HG03565 (cell line): ENCODE measurements around the gene MPIG6B.

Experiments used
- ATAC-seq: cut with Tn5 transposase; IDR thresholded peaks from one replicate; pipeline ENCODE4 v1.9.1; 2021; ENCODE audit warnings: mild to moderate bottlenecking, moderate library complexity; ENCODE audit not compliant: unreplicated experiment

Gene MPIG6B

DNA sequence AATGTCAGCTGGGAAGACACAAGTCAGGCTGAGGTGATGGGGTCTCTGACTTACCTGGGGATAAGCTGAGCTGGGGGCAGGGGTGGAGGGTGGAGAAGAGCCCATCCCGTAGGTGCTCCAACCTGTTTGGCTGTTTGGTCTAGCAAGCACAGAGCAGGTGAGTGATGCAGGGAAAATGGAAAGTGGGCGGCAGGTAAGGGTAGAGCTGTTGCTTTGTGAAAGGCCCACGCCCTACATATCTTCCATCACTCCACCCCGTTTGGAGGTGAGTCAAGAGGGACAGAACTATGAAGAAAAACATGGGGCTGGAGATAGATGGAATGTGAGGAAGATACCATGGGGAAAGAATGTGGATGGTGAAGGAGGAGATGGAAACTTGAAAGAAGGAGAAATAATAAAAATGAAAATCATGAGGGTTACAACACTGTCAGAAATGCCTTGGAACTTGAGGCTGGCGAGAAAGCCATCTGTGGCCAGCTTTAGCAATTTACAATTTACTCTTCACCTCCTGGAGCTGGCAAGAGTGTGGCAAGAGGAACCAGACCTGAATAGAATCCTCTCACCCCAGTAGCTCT, 2.9 kb upstream of the MPIG6B start:
- ATAC-seq, result no peak

- ATAC-seq, result no peak
These were observed 1.7 kb upstream of the MPIG6B start, which contains the start of gene LY6G6C for GRCh38 chr6:31721351-31722020. TSS of gene LY6G6C (minus strand) at chr6:31721746. CDS start at chr6:31721679, 67 bp downstream.

- ATAC-seq, result no peak
These were observed 1.0 kb upstream of the MPIG6B start for GRCh38 chr6:31722173-31722572.

GRCh38 chr6:31723980-31724691, 963 bp downstream of the MPIG6B start:
- no peak for ATAC-seq

DNA sequence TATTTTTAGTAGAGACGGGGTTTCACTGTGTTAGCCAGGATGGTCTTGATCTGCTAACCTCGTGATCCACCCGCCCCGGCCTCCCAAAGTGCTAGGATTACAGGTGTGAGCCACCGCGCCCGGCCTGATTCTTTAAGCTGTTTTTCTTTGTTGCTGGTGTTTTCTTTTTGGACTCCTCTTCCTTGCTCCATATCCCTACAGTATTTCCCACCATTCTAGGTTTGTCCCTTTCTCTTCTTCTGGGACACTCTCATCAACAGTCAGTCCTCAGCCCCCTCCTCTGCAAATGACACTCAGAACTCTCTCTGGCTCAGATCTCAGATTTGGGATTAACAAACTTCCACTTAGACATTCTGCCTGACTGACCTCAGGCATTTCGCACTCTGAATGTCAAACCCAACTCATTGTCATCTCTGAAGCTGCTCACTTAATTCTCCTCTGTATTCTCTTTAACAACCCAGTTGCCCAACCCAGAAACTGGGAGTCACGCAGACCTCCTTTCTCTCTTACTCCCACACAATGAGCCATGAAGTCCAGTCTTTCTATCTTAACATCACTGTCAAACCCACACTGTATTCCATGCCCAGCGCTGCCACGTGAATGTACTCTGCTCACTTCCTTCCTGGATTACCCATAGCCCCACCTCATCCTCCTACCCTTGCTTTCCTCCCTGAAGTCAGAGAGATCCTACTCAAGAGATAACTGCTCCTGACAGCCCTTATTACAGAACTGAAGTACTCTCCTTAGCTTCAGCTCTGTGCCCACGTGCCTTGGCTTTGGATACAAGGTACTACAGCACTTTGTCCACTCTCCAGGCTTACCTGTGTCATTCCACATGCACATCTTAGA, 2.6 kb downstream of the MPIG6B start:
- no peak for ATAC-seq

DNA sequence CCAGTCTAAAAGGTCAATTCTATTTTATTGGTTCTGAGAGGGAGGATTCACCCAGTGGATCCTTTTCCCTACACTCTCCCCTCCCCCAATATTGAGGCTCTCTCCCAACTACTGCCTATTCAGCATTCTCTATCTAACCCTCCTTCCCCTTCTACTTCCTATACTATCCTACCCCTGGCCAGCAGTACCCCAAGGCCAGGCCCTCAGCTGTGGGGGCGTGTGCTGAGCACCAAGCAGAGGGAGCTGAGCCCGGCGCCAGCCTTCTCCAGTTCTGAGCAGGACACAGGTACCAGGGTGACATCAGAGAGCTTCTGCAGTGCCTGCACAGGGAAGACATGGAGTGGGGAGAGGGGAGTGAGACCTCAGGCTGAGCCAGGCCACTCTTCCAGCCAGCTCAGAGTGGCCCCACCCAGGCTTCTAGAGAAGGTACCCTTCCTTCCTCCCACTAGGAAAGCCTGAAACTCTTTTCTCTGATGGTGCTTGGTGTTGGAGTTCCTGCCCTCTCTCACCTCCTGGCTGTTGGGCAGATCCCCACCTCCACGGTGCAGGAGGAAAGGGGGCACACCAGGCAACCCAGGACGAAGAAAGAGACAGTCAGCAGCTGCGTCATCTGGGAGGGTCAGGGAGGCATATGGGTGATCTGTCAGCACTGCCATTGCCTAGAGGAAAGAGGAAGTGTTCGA, 4.0 kb downstream of the MPIG6B start:
- ATAC-seq, result no peak

GRCh38 chr6:31727717-31728671, 4.8 kb downstream of the MPIG6B start:
- ATAC-seq, result no peak

DNA sequence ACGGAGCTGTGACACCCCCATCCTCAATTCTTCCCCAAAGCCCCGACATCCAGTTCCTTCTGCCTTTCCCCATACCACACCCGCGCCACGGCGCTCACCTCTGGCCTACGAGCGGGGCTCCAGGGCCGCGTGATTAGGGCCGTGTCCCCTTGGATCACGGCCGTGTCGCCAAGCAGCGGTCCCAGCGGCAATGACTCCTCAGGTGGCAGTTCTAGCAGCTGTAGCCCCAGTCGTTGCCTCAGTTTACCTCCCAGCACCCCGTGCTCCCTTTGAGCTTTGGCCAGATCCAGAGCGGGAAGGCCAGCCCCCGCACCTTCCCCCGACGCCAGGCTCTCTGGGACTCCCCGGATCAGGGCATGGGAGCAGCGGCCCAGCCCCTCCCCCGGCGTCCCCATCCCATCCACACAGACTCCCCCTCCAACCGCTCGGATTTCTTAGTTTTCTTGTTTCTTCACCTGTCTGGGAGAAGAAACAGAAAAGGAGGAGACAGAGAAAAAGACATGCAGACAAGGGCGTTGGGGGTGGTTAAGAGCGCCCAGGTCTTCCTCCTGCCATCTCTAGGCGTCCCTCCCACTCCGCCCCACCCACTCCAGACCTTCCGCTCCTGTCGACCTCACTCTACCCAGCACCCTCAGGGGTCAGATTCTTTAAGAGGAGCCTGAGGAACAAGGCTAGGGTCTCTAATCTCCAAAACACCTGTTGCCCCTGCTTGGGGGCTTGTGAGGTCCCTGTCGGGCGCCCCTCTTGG, 5.8 kb downstream of the MPIG6B start, which contains the start of gene DDAH2:
Gene DDAH2 (minus strand): TSS at position 533 of the 748 bp plus-strand sequence. CDS start 138 bp downstream, at position 395.
- no peak for ATAC-seq

DNA sequence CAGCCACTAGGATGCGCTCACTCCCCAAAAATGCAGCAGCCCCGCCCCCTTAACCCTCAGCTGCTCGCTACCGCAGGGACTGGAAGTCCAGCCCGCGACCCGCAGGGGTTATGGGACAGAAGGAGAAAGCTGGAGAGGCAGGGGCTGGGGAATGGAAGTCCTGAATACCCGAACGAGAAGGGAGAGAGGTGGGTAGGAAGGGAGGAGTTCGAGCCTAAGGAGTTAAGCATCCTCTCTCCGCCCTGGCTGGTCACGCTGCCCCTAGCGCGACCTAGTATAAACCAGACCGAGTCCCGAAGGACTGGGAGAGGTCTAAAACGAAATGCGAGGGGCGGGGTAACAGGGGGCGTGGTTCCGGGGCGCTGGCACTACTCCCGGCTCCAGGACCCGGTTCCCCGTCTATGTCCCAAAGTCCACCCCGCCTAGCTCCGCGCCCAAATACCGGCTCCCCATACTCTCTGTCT, 6.4 kb downstream of the MPIG6B start:
- ATAC-seq, result no peak

DNA sequence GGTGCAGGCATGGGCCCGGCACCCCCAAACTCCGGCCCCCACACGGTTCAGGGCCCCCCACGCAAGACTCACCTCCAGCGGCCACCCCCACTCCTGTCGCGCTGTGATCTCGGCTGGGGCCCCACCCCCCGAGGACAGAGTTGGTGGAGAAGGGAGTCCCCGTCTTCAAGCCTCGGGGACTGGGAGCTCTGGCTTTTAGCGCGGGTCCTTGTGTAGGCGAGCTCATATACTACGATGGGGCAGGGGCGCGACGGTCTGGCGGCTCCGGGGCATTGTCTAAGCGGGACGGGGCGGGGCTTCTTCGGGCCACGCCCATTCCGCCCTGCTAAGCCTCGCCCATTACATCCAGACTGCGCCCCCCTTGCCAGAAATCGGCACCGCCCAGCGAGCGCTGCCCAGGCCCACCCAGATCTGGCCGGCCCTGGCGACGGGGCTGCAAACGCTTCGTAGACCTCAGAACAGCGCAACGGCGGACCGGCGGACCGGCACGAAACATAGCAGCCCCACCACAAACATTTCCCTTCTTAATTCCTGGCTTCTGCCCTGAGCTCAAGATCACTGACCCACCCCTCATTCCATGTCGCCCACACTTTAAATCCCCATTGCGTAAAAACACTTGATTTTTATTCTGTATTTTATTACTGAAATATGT, 6.9 kb downstream of the MPIG6B start:
- ATAC-seq, result no peak

DNA sequence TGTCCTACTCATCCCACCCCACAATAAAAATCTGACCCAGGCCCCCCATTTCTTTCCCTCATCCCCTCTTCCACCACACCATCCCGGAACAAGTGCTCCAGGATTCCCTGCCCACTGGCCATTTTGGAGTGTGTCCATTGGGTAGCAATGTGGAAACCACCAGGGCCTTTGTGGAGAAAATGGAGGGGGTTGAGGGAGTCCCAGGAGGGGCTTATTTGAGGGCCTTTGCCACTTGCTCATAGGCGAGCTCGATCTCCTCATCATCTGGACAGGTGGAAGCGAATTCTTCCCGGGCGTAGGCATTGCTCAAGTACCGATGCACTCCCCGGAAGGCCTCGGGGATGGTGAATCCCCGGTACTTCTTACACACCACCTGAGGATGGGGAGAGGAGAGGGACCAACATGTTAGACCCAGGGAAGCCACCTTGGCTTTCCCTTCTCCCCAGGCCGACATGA, 7.5 kb downstream of the MPIG6B start:
- no peak for ATAC-seq

DNA sequence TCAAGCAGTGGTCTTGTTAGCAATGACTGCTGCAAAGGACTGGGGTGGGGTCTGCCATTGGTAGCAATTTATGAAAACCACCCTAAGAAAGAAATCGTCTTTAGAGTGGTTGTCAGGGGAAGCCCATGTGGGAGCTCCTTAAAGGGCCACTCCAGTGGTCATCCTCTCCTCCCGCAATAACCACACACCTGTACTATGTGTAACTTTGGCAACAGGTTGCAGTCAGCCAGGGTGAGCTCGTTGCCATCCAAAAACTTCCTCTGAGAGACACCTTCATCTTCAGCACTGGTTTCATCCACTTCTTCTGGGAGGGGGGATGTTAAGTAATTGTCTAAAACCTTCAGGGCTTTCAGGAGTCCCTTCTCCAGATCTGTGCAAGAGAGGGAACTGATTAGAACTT, 8.9 kb downstream of the MPIG6B start:
- ATAC-seq, result no peak

DNA sequence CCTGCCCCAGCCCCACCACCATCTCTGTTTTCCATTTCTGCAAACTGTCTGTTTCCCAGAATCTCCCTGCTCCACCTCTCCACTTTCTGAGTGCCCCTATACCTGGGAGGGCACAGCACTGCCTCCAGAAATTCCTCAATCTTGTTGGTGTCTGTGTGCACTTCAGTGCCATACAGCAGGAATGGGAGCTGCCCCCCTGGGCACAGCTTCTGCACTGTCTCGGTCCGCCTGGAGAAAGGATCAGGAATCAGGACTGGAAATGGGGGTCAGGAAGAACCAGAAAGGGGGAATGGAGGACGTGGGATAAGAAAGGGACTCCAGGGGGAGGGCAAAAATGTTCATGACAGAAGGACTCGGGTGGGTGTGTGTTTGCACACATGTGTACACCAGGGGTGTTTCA, 10.6 kb downstream of the MPIG6B start:
- no peak for ATAC-seq

GRCh38 chr6:31734247-31734820, 11.2 kb downstream of the MPIG6B start:
- no peak for ATAC-seq

- no peak for ATAC-seq
These were observed 11.7 kb downstream of the MPIG6B start for GRCh38 chr6:31734821-31735406.

DNA sequence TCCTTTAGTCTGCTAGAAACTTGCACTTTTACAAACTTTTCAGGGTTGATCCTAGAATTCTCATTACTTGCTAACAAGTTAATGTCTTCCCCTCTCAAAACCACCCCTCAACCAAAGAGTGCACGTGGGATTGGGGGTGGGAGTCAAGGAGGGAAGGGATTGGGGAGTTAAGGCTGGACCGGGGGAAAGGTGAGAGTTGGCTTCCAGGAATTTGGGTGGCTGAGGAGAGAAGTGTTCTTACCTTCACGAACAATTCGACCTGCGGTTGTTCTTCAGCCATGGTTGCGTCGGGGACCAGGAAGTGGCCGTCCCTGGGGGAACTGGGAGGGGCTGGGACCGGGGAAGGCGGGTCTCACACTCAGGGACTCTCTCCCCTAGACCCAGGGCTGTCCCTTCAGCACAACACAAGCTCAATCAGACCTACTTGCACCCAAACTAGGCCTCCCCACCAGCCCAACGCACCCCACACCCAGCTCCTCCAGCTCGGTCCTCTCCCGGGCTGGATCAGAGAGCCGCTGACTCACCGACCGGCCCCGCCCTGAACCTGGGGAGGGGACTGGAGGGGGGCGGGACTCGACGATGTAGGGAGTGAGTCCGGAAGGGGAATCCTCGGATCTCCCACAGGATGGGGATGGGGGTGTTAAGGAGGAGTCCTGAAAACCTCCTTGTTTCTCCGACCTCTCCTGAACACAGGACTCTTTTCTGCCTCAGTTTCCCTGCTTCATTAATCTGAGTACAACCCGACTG, 13.0 kb downstream of the MPIG6B start, which contains the start of gene CLIC1:
Gene CLIC1 (minus strand): TSS at position 510 of the 747 bp plus-strand sequence. CDS start 230 bp downstream, at position 280.
- no peak for ATAC-seq
